ENCODE measurements around the gene ABCA7. TPM values are rescaled to one million over a fixed set of nuclear protein-coding genes. Genes with fewer than 3 reads are reported as not detected.

Gene ABCA7
- total and polyA plus RNA-seq, 7 donors = 1.8 to 25.1 (median 9.9) TPM

GRCh38 chr19:1052349-1052975 is 12.6 kb downstream of the ABCA7 start:
- no peaks in the 10 kb centered on the region for H3K36me3 ChIP-seq
- WGBS, 2 donors = 72 to 75% methylated on average over 5 of the region's 5 CpGs

GRCh38 chr19:1053176-1054101 is 13.5 kb downstream of the ABCA7 start:
- WGBS, 2 donors = 79 to 86% methylated on average over 31 of the region's 31 CpGs
- intact Hi-C loops (cut with DNase I) = no loop called here
- H3K4me1 ChIP-seq = no peaks in the 10 kb centered on the region

More at GRCh38 chr19:1052349-1052975, 12.6 kb downstream of the ABCA7 start:
- DNase-seq = no peak
- TF ChIP-seq CTCF (IDR thresholded peaks at IDR 0.05) (no peak), EP300 (IDR thresholded peaks at IDR 0.05) (no peak), POLR2A (IDR thresholded peaks at IDR 0.05) (no peak), POLR2AphosphoS5 (IDR thresholded peaks at IDR 0.05) (no peak)
- peaks cover 0 to 16% (median 8%) of the 10 kb centered on the region in 4 donors for H3K9me3 ChIP-seq
- no peaks in the 10 kb centered on the region for H3K27me3 ChIP-seq
- no peak overlapping the region for H3K27ac ChIP-seq
- no peak overlapping the region for H3K4me3 ChIP-seq
- intact Hi-C loops (cut with DNase I) = no loop called here
- no peaks in the 10 kb centered on the region for H3K4me1 ChIP-seq

GRCh38 chr19:1054102-1055027 is 14.5 kb downstream of the ABCA7 start:
- intact Hi-C loops (cut with DNase I) = no loop called here
- WGBS, 2 donors = 93 to 94% methylated on average over 28 of the region's 28 CpGs
- DNase-seq = no peak
- Histone ChIP-seq H3K27ac (no peak overlapping the region), H3K36me3 (no peaks in the 10 kb centered on the region), H3K4me1 (no peaks in the 10 kb centered on the region), H3K27me3 (no peaks in the 10 kb centered on the region), H3K9me3 (peaks cover 3 to 33% (median 19%) of the 10 kb centered on the region in 4 donors), H3K4me3 (no peak overlapping the region)
- TF ChIP-seq POLR2AphosphoS5 (IDR thresholded peaks at IDR 0.05) (no peak), EP300 (IDR thresholded peaks at IDR 0.05) (no peak), POLR2A (IDR thresholded peaks at IDR 0.05) (no peak)

More at GRCh38 chr19:1053176-1054101, 13.5 kb downstream of the ABCA7 start:
- TF ChIP-seq POLR2A (IDR thresholded peaks at IDR 0.05) (no peak), POLR2AphosphoS5 (IDR thresholded peaks at IDR 0.05) (no peak), EP300 (IDR thresholded peaks at IDR 0.05) (no peak), CTCF (IDR thresholded peaks at IDR 0.05) (no peak)
- no peak overlapping the region for H3K27ac ChIP-seq
- H3K27me3 ChIP-seq = no peaks in the 10 kb centered on the region
- H3K4me3 ChIP-seq = no peak overlapping the region
- no peaks in the 10 kb centered on the region for H3K36me3 ChIP-seq
- DNase-seq = no peak
- H3K9me3 ChIP-seq = peaks cover 3 to 26% (median 16%) of the 10 kb centered on the region in 4 donors

- H3K4me3 ChIP-seq = no peak overlapping the region
- no peak for DNase-seq
- no peaks in the 10 kb centered on the region for H3K36me3 ChIP-seq
- WGBS, 2 donors = 94 to 96% methylated on average over 14 of the region's 14 CpGs
- H3K27ac ChIP-seq = no peak overlapping the region
- no peaks in the 10 kb centered on the region for H3K4me1 ChIP-seq
- TF ChIP-seq EP300 (IDR thresholded peaks at IDR 0.05) (no peak), CTCF (IDR thresholded peaks at IDR 0.05) (no peak), POLR2A (IDR thresholded peaks at IDR 0.05) (no peak), POLR2AphosphoS5 (IDR thresholded peaks at IDR 0.05) (no peak)
- no peaks in the 10 kb centered on the region for H3K27me3 ChIP-seq
- H3K9me3 ChIP-seq = peaks cover 3 to 39% (median 19%) of the 10 kb centered on the region in 4 donors
- intact Hi-C loops (cut with DNase I) = no loop called here
These were observed 15.1 kb downstream of the ABCA7 start for GRCh38 chr19:1055028-1055425.

Measured in sigmoid colon (tissue), 7 donors.